Measurements from ENCODE around the gene AFF2.

Gene AFF2

DNA sequence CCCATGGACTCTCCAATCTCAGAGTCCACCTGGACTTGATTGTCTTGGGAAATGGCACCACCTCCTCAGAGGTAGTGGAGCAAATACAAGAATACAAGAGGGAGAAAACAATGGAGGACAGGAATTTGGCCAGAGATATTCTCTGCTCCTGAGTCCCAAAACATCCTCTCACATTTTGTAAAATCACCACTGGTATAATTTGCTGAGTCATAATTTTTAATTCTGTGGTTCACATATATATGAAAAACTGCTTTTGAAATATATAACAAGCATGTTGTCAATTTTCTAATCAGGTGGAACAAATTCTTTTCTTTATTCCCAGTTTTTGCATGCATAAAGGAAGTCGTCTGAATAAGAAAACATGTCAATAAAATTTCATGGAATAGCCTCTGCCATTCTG lies 356.1 kb downstream of the AFF2 start:
- H3K27ac ChIP-seq (ENCODE audit: poor library complexity, severe bottlenecking), result no peak overlapping the region
- no peak overlapping the region for H3K4me3 ChIP-seq (ENCODE audit: severe bottlenecking)
- no peaks in the 10 kb centered on the region for H3K4me1 ChIP-seq (ENCODE audit: insufficient read depth, poor library complexity, severe bottlenecking)
- ATAC-seq (ENCODE audit: low read depth), result no peak
- no peaks in the 10 kb centered on the region for H3K27me3 ChIP-seq (ENCODE audit: insufficient read depth, poor library complexity, severe bottlenecking)
- H3K9me3 ChIP-seq (ENCODE audit: severe bottlenecking), result no peaks in the 10 kb centered on the region
- DNase-seq (ENCODE audit: low spot score), result no peak
- H3K36me3 ChIP-seq (ENCODE audit: low read depth), result no peaks in the 10 kb centered on the region
- no peak for TF ChIP-seq CTCF (IDR thresholded peaks at IDR 0.05; ENCODE audit: poor library complexity, severe bottlenecking)

DNA sequence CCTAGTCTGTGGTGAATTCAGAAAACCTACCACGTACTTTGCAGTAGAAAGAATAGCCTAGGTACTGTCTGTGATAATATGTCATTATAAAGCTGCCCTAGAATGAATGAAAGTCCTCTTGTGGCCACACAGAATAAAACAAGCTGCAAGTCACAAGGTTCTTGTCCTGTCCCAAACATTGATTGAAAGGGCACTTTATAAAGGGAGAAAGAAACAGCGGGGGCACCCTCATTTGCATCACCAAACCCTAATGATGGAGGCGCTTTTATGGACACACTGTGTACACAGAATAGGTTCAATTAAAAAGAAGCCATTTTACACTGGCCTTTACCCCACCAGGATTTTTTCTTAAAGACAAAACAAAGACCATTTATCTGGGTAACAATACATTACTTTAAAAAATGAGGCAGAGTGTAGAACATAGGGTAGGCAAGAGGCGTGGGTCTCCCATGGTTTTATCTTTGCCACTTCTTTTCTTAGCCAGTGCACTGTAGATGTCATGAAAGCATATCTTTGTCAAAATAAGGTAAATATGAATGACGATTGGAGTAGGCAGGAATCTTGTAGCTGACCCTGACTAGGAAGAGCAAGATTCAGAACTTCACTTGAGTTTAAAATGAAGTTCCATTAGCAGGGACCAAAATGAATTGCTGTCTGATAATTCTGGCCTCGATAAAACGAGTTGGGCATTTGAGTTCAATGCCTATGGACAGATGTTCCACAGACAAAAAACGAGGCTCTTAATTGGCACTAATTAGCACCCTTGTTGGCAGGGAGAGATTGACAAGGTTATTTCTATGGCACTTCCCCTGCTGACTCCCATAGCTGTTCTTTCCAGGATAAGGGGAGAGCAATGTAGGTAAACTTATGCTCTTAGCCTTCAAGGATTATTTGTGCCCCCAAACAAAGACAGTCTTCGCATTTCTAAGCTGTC lies 365.1 kb downstream of the AFF2 start:
- no peaks in the 10 kb centered on the region for H3K9me3 ChIP-seq (ENCODE audit: severe bottlenecking)
- no peak for ATAC-seq (ENCODE audit: low read depth)
- H3K36me3 ChIP-seq (ENCODE audit: low read depth), result no peaks in the 10 kb centered on the region
- no peaks in the 10 kb centered on the region for H3K27me3 ChIP-seq (ENCODE audit: insufficient read depth, poor library complexity, severe bottlenecking)
- no peak for TF ChIP-seq CTCF (IDR thresholded peaks at IDR 0.05; ENCODE audit: poor library complexity, severe bottlenecking)
- H3K4me1 ChIP-seq (ENCODE audit: insufficient read depth, poor library complexity, severe bottlenecking), result no peaks in the 10 kb centered on the region
- H3K27ac ChIP-seq (ENCODE audit: poor library complexity, severe bottlenecking), result no peak overlapping the region
- H3K4me3 ChIP-seq (ENCODE audit: severe bottlenecking), result no peak overlapping the region
- no peak for DNase-seq (ENCODE audit: low spot score)

GRCh38 chrX:148867596-148867995 lies 367.2 kb downstream of the AFF2 start:
- Histone ChIP-seq H3K27ac (ENCODE audit: poor library complexity, severe bottlenecking) (no peak overlapping the region), H3K36me3 (ENCODE audit: low read depth) (no peaks in the 10 kb centered on the region), H3K27me3 (ENCODE audit: insufficient read depth, poor library complexity, severe bottlenecking) (no peaks in the 10 kb centered on the region), H3K9me3 (ENCODE audit: severe bottlenecking) (no peaks in the 10 kb centered on the region), H3K4me3 (ENCODE audit: severe bottlenecking) (no peak overlapping the region), H3K4me1 (ENCODE audit: insufficient read depth, poor library complexity, severe bottlenecking) (no peaks in the 10 kb centered on the region)
- TF ChIP-seq CTCF (IDR thresholded peaks at IDR 0.05; ENCODE audit: poor library complexity, severe bottlenecking), result no peak
- DNase-seq (ENCODE audit: low spot score), result no peak
- peak; percentile 19; the same call in 1 of the 3 replicates for ATAC-seq (ENCODE audit: low read depth)

DNA sequence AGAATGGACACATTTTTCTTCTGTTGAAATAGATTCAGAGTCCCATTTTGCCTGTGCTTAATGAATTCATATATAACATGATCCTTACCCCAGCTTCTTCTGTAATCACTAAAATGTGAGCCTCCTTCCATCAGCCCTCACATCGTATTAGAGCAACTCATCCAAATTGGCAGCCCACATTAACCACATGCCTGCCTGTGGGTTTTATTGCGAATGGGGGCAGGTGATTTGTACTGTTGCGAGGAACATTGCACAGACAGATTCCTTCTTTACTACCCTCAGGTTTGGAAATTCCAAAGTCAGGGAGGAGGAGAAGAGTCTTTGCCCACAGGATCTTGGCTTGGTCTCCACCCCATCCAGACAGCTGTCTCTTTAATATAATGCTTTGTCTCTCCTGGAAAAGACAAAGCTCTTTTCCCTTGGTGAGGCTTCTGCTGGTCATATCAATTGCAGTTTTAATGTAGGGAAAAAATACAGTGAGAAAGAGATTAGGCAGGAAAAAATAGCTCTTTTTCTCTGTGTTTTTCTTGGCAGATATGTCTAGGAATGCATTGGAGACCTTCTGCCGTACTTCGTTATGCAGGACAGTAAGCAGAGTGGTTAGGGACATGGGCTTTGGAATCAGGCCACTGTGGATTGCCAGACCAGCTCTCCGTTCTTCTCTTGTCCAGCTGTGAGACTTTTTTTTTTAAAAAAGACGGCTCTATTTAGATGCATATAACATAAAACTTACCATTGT lies 371.2 kb downstream of the AFF2 start:
- H3K27me3 ChIP-seq (ENCODE audit: insufficient read depth, poor library complexity, severe bottlenecking), result no peaks in the 10 kb centered on the region
- no peak for TF ChIP-seq CTCF (IDR thresholded peaks at IDR 0.05; ENCODE audit: poor library complexity, severe bottlenecking)
- no peaks in the 10 kb centered on the region for H3K9me3 ChIP-seq (ENCODE audit: severe bottlenecking)
- ATAC-seq (ENCODE audit: low read depth) (no peak), DNase-seq (ENCODE audit: low spot score) (no peak)
- H3K27ac ChIP-seq (ENCODE audit: poor library complexity, severe bottlenecking), result no peak overlapping the region
- no peak overlapping the region for H3K4me3 ChIP-seq (ENCODE audit: severe bottlenecking)
- no peaks in the 10 kb centered on the region for H3K36me3 ChIP-seq (ENCODE audit: low read depth)
- H3K4me1 ChIP-seq (ENCODE audit: insufficient read depth, poor library complexity, severe bottlenecking), result no peaks in the 10 kb centered on the region

All from RWPE2 (cell line).